Vagina (tissue), 2 donors: ENCODE measurements around the gene MRTO4.

Source experiments
- CTCF ChIP-seq, 3 experiments: fragments of 450-650 bp in 2 of 3; fragments of 200-600 bp in 1 of 3; sonication (generic) in 1 of 3; IDR thresholded peaks; one replicate each; pipeline ENCODE4 v1.5.1; 2017 to 2019; ENCODE audit warnings: antibody characterized with exemption in 3 of 3, mild to moderate bottlenecking in 2 of 3, moderate library complexity in 2 of 3
- POLR2A ChIP-seq, 2 donors: fragments of 450-650 bp; IDR thresholded peaks; one replicate each; pipeline ENCODE4 v1.6.1; 2017; ENCODE audit warnings: antibody characterized with exemption in 2 of 2, mild to moderate bottlenecking in 2 of 2, moderate library complexity in 2 of 2

GRCh38 chr1:19205845-19206244 lies 45.8 kb upstream of the MRTO4 start:
- TF ChIP-seq CTCF (IDR thresholded peaks at IDR 0.05) (no peak), POLR2A (IDR thresholded peaks at IDR 0.05) (no peak)
